ENCODE measurements around the gene VEGFB. TPM values are rescaled to one million over a fixed set of nuclear protein-coding genes. Genes with fewer than 3 reads are reported as not detected.

The VEGFB gene
- total RNA-seq, 1 experiment from 2014 or later: 61.7 TPM

DNA sequence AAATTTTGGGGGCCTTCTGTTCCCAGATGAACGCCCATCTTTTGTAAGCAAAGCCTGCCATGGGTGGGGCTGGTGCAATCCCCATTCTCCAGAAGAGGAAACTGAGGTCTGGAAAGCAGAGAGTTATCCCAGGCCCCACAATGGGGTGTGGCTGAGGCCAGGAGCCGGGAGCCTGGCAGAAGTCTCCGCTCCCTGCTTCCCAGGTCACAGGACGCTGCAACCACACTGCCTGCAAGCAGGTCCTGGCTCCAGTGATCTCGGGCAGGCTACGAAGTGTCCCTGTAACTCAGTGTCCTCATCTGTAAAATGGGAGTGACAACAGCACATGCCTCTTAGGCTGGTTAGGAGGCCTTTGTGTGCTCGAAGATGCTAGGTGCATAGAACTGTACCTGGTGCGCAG lies 18.7 kb downstream of the VEGFB start:
- BruUV-seq (replicated peaks): no TSS peak
- H3K4me3 Mint-ChIP-seq (ENCODE audit: unreplicated experiment): peak overlapping the region; percentile 99
- H3K27ac Mint-ChIP-seq (ENCODE audit: unreplicated experiment): no peak overlapping the region
- Histone ChIP-seq H3K9me3 (no peaks in the 10 kb centered on the region), H3K4me1 (peaks cover 19% of the 10 kb centered on the region), H3K36me3 (ENCODE audit: control insufficient read depth, insufficient read depth, low read length) (peaks cover 4% of the 10 kb centered on the region), H3K4me3 (ENCODE audit: low read depth, low read length) (peak overlapping the region; percentile 66), H3K27me3 (replicated peaks; ENCODE audit: control insufficient read depth, insufficient read depth, low read length) (no peaks in the 10 kb centered on the region)
- H3K4me1 Mint-ChIP-seq (ENCODE audit: low read depth, unreplicated experiment): peaks cover 8% of the 10 kb centered on the region
- CTCF ChIA-PET: interaction anchor here (1.6 kb wide), 1 partner anchor 18 kb away, joined by 13 read pairs; no protein-coding TSS in a partner anchor
- peaks cover 24% of the 10 kb centered on the region for H3K36me3 Mint-ChIP-seq (ENCODE audit: insufficient read depth, unreplicated experiment)
- TF ChIP-seq, protein P1, sequence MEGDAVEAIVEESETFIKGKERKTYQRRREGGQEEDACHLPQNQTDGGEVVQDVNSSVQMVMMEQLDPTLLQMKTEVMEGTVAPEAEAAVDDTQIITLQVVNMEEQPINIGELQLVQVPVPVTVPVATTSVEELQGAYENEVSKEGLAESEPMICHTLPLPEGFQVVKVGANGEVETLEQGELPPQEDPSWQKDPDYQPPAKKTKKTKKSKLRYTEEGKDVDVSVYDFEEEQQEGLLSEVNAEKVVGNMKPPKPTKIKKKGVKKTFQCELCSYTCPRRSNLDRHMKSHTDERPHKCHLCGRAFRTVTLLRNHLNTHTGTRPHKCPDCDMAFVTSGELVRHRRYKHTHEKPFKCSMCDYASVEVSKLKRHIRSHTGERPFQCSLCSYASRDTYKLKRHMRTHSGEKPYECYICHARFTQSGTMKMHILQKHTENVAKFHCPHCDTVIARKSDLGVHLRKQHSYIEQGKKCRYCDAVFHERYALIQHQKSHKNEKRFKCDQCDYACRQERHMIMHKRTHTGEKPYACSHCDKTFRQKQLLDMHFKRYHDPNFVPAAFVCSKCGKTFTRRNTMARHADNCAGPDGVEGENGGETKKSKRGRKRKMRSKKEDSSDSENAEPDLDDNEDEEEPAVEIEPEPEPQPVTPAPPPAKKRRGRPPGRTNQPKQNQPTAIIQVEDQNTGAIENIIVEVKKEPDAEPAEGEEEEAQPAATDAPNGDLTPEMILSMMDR (IDR thresholded peaks at IDR 0.05; ENCODE audit: insufficient read depth in 1 of 2, low read depth in 1 of 2, low read length in 1 of 2, severe bottlenecking in 1 of 2, unreplicated experiment in 1 of 2): no peak
- intact Hi-C loops (cut with micrococcal nuclease; ENCODE audit: unreplicated experiment): no loop called here
- DNase-seq: no peak
- no peaks in the 10 kb centered on the region for H3K9me3 Mint-ChIP-seq (ENCODE audit: unreplicated experiment)
- POLR2A ChIA-PET: interaction anchor here (1.0 to 1.4 kb wide), 2 partner anchors 64 to 67 kb away, joined by 4 to 6 read pairs; partner anchors contain the start of genes PRDX5, STIP1 and TRMT112
- H3K27me3 Mint-ChIP-seq (ENCODE audit: insufficient read depth, unreplicated experiment): no peaks in the 10 kb centered on the region

- ChIA-PET CTCF (no interaction called here), POLR2A (no interaction called here)
- DNase-seq: no peak
- peaks cover 8% of the 10 kb centered on the region for H3K4me1 Mint-ChIP-seq (ENCODE audit: low read depth, unreplicated experiment)
- H3K36me3 ChIP-seq (ENCODE audit: control insufficient read depth, insufficient read depth, low read length): peaks cover 4% of the 10 kb centered on the region
- no TSS peak for BruUV-seq (replicated peaks)
- no peaks in the 10 kb centered on the region for H3K9me3 ChIP-seq
- no peak overlapping the region for H3K4me3 Mint-ChIP-seq (ENCODE audit: unreplicated experiment)
- H3K4me1 ChIP-seq: peaks cover 15% of the 10 kb centered on the region
- no peak overlapping the region for H3K4me3 ChIP-seq (ENCODE audit: low read depth, low read length)
- TF ChIP-seq, protein P1 (IDR thresholded peaks at IDR 0.05; ENCODE audit: insufficient read depth in 1 of 2, low read depth in 1 of 2, low read length in 1 of 2, severe bottlenecking in 1 of 2, unreplicated experiment in 1 of 2): no peak
- no peaks in the 10 kb centered on the region for H3K27me3 ChIP-seq (replicated peaks; ENCODE audit: control insufficient read depth, insufficient read depth, low read length)
- intact Hi-C loops (cut with micrococcal nuclease; ENCODE audit: unreplicated experiment): no loop called here
- H3K36me3 Mint-ChIP-seq (ENCODE audit: insufficient read depth, unreplicated experiment): peaks cover 26% of the 10 kb centered on the region
- no peak overlapping the region for H3K27ac Mint-ChIP-seq (ENCODE audit: unreplicated experiment)
- H3K27me3 Mint-ChIP-seq (ENCODE audit: insufficient read depth, unreplicated experiment): no peaks in the 10 kb centered on the region
- no peaks in the 10 kb centered on the region for H3K9me3 Mint-ChIP-seq (ENCODE audit: unreplicated experiment)
Observed at GRCh38 chr11:64253481-64253880, 19.1 kb downstream of the VEGFB start.

DNA sequence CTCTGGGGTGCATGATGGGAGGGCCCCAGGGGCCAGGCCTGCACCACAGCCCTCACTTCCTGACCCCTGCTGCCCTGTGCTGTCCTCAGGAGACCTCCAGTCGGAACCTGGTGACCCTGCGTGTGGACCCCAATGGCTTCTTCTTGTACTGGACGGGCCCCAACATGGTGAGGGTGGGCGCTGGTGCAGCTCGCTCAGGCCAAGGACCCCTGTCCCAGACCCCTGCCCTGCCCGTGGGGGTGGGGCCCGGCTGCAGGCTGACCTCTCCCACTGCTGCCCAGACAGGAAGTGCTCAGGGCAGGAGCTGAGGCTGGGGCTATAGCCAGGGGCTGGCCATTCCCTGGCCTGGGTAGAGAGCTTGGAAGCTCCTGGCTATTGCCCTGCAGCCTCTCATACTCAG lies 19.9 kb downstream of the VEGFB start:
- Histone ChIP-seq H3K36me3 (ENCODE audit: control insufficient read depth, insufficient read depth, low read length) (peaks cover 4% of the 10 kb centered on the region), H3K9me3 (no peaks in the 10 kb centered on the region), H3K27me3 (replicated peaks; ENCODE audit: control insufficient read depth, insufficient read depth, low read length) (no peaks in the 10 kb centered on the region), H3K4me3 (ENCODE audit: low read depth, low read length) (no peak overlapping the region), H3K4me1 (peaks cover 14% of the 10 kb centered on the region)
- Mint-ChIP-seq H3K27ac (ENCODE audit: unreplicated experiment) (no peak overlapping the region), H3K4me1 (ENCODE audit: low read depth, unreplicated experiment) (peaks cover 4% of the 10 kb centered on the region), H3K4me3 (ENCODE audit: unreplicated experiment) (no peak overlapping the region), H3K27me3 (ENCODE audit: insufficient read depth, unreplicated experiment) (no peaks in the 10 kb centered on the region), H3K36me3 (ENCODE audit: insufficient read depth, unreplicated experiment) (peaks cover 30% of the 10 kb centered on the region), H3K9me3 (ENCODE audit: unreplicated experiment) (no peaks in the 10 kb centered on the region)
- ChIA-PET CTCF (no interaction called here), POLR2A (no interaction called here)
- BruUV-seq (replicated peaks): no TSS peak
- no peak for DNase-seq
- intact Hi-C loops (cut with micrococcal nuclease; ENCODE audit: unreplicated experiment): no loop called here
- TF ChIP-seq, protein P1 (IDR thresholded peaks at IDR 0.05; ENCODE audit: insufficient read depth in 1 of 2, low read depth in 1 of 2, low read length in 1 of 2, severe bottlenecking in 1 of 2, unreplicated experiment in 1 of 2): no peak
